HG03139 (cell line): ENCODE data around the gene IPMK.
"Not testable (repeated sequence)": the region's sequence is repeated elsewhere in the genome, so short reads cannot be mapped to it uniquely, and the experiment has no call there.

ENCODE experiments used
- ATAC-seq: cut with Tn5 transposase; IDR thresholded peaks from one replicate; pipeline ENCODE4 v1.9.1; 2021; ENCODE audit not compliant: unreplicated experiment

Gene IPMK

GRCh38 chr10:58157076-58157766 lies 110.5 kb downstream of the IPMK start:
- ATAC-seq: no peak

DNA sequence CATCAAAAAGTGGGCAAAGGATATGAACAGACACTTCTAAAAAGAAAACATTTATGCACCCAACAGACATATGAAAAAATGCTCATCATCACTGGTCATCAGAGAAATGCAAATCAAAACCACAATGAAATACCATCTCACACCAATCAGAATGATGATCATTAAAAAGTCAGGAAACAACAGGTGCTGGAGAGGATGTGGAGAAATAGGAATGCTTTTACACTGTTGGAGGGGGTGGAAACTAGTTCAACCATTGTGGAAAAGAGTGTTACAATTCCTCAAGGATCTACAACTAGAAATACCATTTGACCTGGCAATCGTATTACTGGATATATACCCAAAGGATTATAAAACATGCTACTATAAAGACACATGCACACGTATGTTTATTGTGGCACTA lies 111.8 kb downstream of the IPMK start:
- ATAC-seq: not testable (repeated sequence)

DNA sequence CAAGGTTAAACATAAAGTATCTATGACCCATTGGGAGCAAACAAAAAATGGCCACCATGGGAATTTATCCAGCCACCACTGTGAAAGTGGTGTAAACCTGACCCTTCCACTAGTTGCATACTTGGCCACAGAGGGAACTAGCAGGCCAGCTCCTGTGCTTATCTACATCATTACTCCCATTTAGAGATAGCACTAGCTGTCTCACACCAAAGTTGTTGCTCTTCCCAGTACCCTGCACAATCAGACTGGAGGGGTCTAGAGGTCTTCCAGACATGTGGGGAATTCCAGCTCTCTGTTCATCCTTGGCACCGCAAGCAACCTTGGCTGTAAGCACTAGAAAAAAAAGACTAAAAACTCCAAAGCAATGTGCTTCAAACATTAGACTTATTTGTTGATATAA lies 113.9 kb downstream of the IPMK start:
- no peak for ATAC-seq

DNA sequence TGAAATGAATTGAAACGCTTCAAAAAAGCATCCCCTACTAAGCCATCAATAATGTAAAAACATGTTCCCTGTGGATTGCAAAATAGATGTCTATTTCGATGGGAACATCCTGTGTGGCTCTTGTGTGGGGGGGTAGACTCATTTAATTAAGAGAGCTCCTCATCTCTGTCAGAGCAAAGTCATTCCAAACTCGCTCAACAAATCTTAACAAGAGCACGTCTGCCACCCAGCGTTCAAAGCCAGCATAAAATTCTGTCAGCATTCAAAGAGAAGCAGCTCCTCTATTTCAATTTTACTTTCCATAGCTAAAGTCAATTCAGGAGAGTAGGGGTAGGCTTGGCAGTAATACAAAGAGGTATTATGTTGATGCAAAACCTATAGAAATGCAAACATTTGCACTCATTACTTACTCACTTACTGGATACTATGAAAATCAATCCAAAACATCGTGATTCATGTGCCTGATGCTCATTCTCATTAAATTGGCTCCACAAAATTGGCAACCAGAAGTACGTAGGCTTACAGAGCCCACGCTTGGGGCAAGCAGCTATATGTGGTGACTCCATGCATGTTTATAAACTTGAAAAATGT lies 114.9 kb downstream of the IPMK start:
- peak; percentile 62 for ATAC-seq

- no peak for ATAC-seq
Measured at GRCh38 chr10:58150290-58150689, 117.4 kb downstream of the IPMK start.

DNA sequence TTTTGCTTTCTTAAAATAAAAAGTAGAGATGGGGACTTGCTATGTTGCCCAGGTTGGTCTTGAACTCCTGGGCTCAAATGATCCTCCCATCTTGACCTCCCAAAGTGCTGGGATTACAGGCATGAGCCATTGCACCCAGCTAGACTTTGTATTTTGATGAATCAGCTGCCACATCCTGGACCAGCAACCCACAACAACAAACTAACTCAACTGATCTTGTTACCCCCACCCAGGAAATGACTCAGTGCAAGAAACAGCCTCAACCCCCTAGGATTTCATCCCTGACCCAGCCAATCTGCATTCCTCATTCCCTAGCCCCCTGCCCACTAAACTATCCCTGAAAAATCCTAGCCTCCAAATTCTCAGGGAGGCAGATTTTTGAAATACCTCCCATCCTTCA lies 123.8 kb downstream of the IPMK start:
- ATAC-seq: no peak
